ENCODE measurements around the gene RTP5. TPM values are rescaled to one million over a fixed set of nuclear protein-coding genes. Genes with fewer than 3 reads are reported as not detected.
A peak's percentile ranks its signal among the peaks of the same experiment; 100 is the strongest.
"Not testable (repeated sequence)": the region's sequence is repeated elsewhere in the genome, so short reads cannot be mapped to it uniquely, and the experiment has no call there.

RTP5 gene
- total RNA-seq, 1 experiment from 2014 or later: not detected

DNA sequence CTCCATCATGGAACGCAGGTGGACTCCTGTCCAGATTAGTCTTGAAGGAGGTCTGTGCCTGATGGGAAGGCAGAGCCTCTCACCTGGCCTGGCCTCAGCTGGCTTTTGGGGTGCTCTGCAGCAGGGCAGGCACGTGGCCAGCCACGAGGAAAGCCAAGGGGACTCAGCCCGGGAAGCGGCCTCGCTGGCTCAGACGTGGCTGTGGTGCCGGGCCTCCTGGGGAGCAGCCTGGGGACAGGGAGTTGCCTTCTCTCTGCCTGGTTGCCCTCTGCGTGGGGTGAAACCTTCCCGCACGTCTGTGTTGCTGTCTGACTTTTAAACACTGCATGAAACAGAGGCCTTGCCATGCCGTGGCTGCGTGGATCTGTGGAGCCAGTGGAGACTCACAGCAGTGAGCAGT is 45.0 kb downstream of the RTP5 start:
- peaks cover 3% of the 10 kb centered on the region; the same call in 1 of the 2 replicates for H3K4me1 ChIP-seq (ENCODE audit: insufficient read depth, low read length)
- H2BK20ac ChIP-seq (ENCODE audit: low read depth, low read length, poor library complexity, severe bottlenecking): no peak overlapping the region
- H2AK5ac ChIP-seq (ENCODE audit: insufficient read length, low read length): no peak overlapping the region
- H3K23ac ChIP-seq (ENCODE audit: insufficient read length, low read depth, low read length): no peak overlapping the region
- no peak overlapping the region for H3K9ac ChIP-seq (ENCODE audit: extremely low read depth, insufficient read length, low read length)
- WGBS (ENCODE audit: extremely low coverage, insufficient read length, low lambda C conversion rate): no CpG with 5 or more reads among the region's 13 CpGs
- no peak overlapping the region for H3K56ac ChIP-seq (ENCODE audit: insufficient read length, low read depth, low read length)
- Mint-ChIP-seq H3K9me3 (peaks cover 2% of the 10 kb centered on the region in 2 experiments; a peak in 4 of 5 replicates), H3K27ac (no peak overlapping the region), H3K4me1 (peaks cover 21 to 23% of the 10 kb centered on the region in 2 experiments), H3K4me3 (no peak overlapping the region), H3K27me3 (ENCODE audit: low read depth) (peaks cover 4% of the 10 kb centered on the region), H3K36me3 (ENCODE audit: insufficient read depth in 1 of 3, low read depth in 3 of 3) (peaks cover 2 to 8% (median 3%) of the 10 kb centered on the region in 3 experiments; a peak in 4 of 7 replicates)
- H2BK12ac ChIP-seq (ENCODE audit: insufficient read length, low read depth, low read length): no peak overlapping the region
- no peak overlapping the region for H3K14ac ChIP-seq (ENCODE audit: insufficient read depth, low read length)
- no peaks in the 10 kb centered on the region for H3K79me2 ChIP-seq (ENCODE audit: insufficient read depth, low read length)
- no peak overlapping the region for H2AFZ ChIP-seq (ENCODE audit: low read length)
- H2BK120ac ChIP-seq (ENCODE audit: low read depth, low read length, poor library complexity, severe bottlenecking): no peak overlapping the region
- H4K20me1 ChIP-seq (ENCODE audit: control insufficient read depth, insufficient read depth, insufficient read length): no peaks in the 10 kb centered on the region
- no peaks in the 10 kb centered on the region for H3K23me2 ChIP-seq (ENCODE audit: insufficient read length, low read depth, low read length, poor library complexity, severe bottlenecking)
- no peaks in the 10 kb centered on the region for H3K79me1 ChIP-seq (ENCODE audit: insufficient read depth, low read depth, low read length, poor library complexity, severe bottlenecking)
- H2BK5ac ChIP-seq (ENCODE audit: insufficient read length, low read length): no peak overlapping the region
- no peak overlapping the region for H3K4me2 ChIP-seq (ENCODE audit: insufficient read depth, insufficient read length, low read length)
- TF ChIP-seq, protein P1, sequence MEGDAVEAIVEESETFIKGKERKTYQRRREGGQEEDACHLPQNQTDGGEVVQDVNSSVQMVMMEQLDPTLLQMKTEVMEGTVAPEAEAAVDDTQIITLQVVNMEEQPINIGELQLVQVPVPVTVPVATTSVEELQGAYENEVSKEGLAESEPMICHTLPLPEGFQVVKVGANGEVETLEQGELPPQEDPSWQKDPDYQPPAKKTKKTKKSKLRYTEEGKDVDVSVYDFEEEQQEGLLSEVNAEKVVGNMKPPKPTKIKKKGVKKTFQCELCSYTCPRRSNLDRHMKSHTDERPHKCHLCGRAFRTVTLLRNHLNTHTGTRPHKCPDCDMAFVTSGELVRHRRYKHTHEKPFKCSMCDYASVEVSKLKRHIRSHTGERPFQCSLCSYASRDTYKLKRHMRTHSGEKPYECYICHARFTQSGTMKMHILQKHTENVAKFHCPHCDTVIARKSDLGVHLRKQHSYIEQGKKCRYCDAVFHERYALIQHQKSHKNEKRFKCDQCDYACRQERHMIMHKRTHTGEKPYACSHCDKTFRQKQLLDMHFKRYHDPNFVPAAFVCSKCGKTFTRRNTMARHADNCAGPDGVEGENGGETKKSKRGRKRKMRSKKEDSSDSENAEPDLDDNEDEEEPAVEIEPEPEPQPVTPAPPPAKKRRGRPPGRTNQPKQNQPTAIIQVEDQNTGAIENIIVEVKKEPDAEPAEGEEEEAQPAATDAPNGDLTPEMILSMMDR (conservative IDR thresholded peaks at IDR 0.05): no peak
- H4K5ac ChIP-seq (ENCODE audit: insufficient read length, low read depth, low read length): no peak overlapping the region
- no peak overlapping the region for H3K27ac ChIP-seq (ENCODE audit: insufficient read length, low read depth, low read length)
- peak; percentile 20 for DNase-seq
- no peak overlapping the region for H2BK15ac ChIP-seq (ENCODE audit: low read depth, low read length)
- no peak overlapping the region for H3T11ph ChIP-seq (ENCODE audit: low read length)
- no peak overlapping the region for H3K18ac ChIP-seq (ENCODE audit: insufficient read length, low read depth, low read length)
- no peaks in the 10 kb centered on the region for H3K27me3 ChIP-seq (ENCODE audit: insufficient read depth, low read length)
- H4K91ac ChIP-seq (ENCODE audit: insufficient read length, low read depth, low read length): no peak overlapping the region
- no peaks in the 10 kb centered on the region for H3K9me3 ChIP-seq (ENCODE audit: control insufficient read depth, low read depth, low read length)
- H4K8ac ChIP-seq (replicated peaks; ENCODE audit: insufficient read length, low read depth, low read length): no peak overlapping the region
- no peak overlapping the region for H3K4ac ChIP-seq (ENCODE audit: low read depth, low read length)

DNA sequence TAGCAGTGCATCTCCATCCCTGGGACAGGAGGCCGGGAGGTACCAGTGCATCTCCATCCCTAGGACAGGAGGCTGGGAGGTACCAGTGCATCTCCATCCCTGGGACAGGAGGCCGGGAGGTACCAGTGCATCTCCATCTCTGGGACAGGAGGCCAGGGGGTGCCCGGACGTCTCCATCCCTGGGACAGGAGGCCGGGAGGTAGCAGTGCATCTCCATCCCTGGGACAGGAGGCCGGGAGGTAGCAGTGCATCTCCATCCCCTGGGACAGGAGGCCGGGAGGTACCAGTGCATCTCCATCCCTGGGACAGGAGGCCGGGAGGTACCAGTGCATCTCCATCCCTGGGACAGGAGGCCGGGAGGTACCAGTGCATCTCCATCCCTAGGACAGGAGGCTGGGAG is 52.1 kb downstream of the RTP5 start:
- WGBS (ENCODE audit: extremely low coverage, insufficient read length, low lambda C conversion rate): no CpG with 5 or more reads among the region's 9 CpGs
- not testable (repeated sequence) for H3K4me1 ChIP-seq (ENCODE audit: insufficient read depth, low read length); H4K20me1 ChIP-seq (ENCODE audit: control insufficient read depth, insufficient read depth, insufficient read length); H2BK5ac ChIP-seq (ENCODE audit: insufficient read length, low read length); H3K4me1 Mint-ChIP-seq; H3K9me3 Mint-ChIP-seq; H3K4me3 Mint-ChIP-seq; H3K4me2 ChIP-seq (ENCODE audit: insufficient read depth, insufficient read length, low read length); H4K91ac ChIP-seq (ENCODE audit: insufficient read length, low read depth, low read length); H3K27me3 Mint-ChIP-seq (ENCODE audit: low read depth); H2AFZ ChIP-seq (ENCODE audit: low read length); H3K27ac ChIP-seq (ENCODE audit: insufficient read length, low read depth, low read length); H2BK120ac ChIP-seq (ENCODE audit: low read depth, low read length, poor library complexity, severe bottlenecking); H3T11ph ChIP-seq (ENCODE audit: low read length); H3K79me2 ChIP-seq (ENCODE audit: insufficient read depth, low read length); H3K18ac ChIP-seq (ENCODE audit: insufficient read length, low read depth, low read length); H2BK20ac ChIP-seq (ENCODE audit: low read depth, low read length, poor library complexity, severe bottlenecking); H3K56ac ChIP-seq (ENCODE audit: insufficient read length, low read depth, low read length); H3K36me3 Mint-ChIP-seq (ENCODE audit: insufficient read depth in 1 of 3, low read depth in 3 of 3); H3K27ac Mint-ChIP-seq; H3K23me2 ChIP-seq (ENCODE audit: insufficient read length, low read depth, low read length, poor library complexity, severe bottlenecking); H3K23ac ChIP-seq (ENCODE audit: insufficient read length, low read depth, low read length); H3K14ac ChIP-seq (ENCODE audit: insufficient read depth, low read length); H4K8ac ChIP-seq (replicated peaks; ENCODE audit: insufficient read length, low read depth, low read length); H2BK15ac ChIP-seq (ENCODE audit: low read depth, low read length); H3K4ac ChIP-seq (ENCODE audit: low read depth, low read length); H3K79me1 ChIP-seq (ENCODE audit: insufficient read depth, low read depth, low read length, poor library complexity, severe bottlenecking); H4K5ac ChIP-seq (ENCODE audit: insufficient read length, low read depth, low read length); DNase-seq; H2AK5ac ChIP-seq (ENCODE audit: insufficient read length, low read length); H3K27me3 ChIP-seq (ENCODE audit: insufficient read depth, low read length); H2BK12ac ChIP-seq (ENCODE audit: insufficient read length, low read depth, low read length); H3K9ac ChIP-seq (ENCODE audit: extremely low read depth, insufficient read length, low read length); H3K9me3 ChIP-seq (ENCODE audit: control insufficient read depth, low read depth, low read length)

All from H9 (cell line).